Right renal cortex interstitium (tissue), 3 donors: Measurements from ENCODE around the gene ELL. TPM values are rescaled to one million over a fixed set of nuclear protein-coding genes. Genes with fewer than 3 reads are reported as not detected.
"Not testable (repeated sequence)": the region's sequence is repeated elsewhere in the genome, so short reads cannot be mapped to it uniquely, and the experiment has no call there.

Experiments
- DNase-seq, 3 donors: peaks; one replicate each; pipeline ENCODE4 v3.0.0-alpha.2; 2013; ENCODE audit warnings: low read depth in 3 of 3, low spot score in 2 of 3
- polyA plus RNA-seq, 3 donors: library from polyadenylated mRNA; unstranded; fragments of 120-200 nt; gene quantifications; one replicate each; pipeline ENCODE4 v1.2.1, GENCODE V29; 2013; ENCODE audit not compliant: insufficient read length in 3 of 3

ELL gene
- polyA plus RNA-seq, 3 donors: 8.4 to 8.6 (median 8.4) TPM

DNA sequence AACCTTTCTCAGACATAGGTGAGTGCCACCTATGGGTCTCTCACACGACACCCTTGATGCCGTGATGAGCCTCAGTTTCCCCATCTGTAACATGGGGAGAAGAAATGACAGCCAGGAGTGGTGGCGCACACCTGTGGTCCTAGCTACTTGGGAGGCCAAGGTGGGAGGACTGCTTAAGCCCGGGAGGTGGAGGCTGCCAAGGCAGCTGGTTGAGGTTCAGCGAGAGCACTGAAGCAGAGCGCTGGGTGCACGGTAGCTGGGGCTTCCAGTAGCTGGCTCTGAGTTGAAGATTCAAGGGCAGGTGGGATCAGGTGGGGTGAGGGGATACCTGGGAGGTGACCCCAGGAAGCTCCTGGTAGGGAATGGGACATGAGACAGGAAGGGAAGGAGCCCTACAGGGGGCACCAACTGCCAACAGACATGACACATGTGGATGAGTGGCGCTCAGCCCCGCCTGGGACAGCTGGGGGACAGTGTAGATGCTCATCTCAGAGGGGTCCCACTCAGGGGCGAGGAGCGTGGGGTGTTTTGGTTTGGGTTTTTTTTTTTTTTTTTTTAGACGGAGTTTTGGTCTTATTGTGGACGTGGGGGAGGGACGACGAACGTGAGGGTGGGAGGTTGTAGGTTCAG, 109.1 kb downstream of the ELL start:
- DNase-seq: no peak

DNA sequence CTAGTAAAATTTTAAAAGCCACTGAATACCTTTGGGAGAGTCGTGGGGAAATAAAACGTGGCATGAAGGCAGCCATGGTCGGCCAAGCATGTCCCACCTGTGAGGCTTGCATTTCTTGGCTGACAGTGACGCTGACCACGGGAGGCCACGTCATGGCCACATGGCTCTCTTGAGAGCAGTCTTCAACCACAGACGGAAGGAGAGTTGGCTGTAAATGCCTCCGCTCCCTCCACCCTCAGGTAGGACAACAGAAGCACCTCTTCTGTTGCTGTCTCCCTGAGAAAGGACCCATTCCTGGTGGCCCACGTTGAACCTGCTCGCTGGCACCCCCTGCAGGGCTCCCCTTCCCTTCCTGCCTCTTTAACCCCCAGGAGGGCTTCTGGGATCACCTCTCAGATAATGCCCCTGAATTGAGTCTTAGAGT, 113.8 kb downstream of the ELL start:
- no peak for DNase-seq

DNA sequence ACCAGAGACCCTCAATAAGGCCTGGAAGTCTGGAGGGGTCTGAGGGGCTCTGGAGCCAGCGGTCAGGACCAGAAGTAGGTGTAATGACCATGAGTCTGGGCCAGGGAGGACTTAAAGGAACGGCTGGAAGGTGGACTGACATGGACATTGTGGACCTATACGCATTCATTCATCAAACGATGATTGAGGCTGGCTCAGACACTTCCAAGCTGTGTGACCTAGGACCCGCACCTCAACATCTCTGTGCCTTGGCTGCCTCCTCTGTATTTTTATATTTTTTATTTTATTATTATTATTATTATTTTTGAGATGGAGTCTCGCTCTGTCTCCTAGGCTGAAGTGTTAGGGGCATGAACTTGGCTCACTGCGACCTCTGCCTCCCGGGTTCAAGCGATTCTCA, 115.1 kb downstream of the ELL start:
- DNase-seq: no peak

DNA sequence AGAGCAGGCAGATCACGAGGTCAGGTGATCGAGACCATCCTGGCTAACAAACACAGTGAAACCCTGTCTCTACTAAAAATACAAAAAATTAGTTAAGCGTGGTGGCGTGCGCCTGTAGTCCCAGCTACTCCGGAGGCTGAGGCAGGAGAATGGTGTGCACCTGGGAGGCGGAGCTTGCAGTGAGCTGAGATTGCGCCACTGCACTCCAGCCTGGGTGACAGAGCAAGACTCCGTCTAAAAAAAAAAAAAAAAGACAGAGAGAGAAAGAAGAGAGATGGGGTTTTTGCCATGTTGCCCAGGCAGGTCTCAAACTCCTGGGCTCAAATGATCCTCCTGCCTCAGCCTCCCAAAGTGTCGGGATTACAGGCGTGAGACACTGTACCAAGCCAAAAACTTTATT, 116.1 kb downstream of the ELL start:
- DNase-seq: not testable (repeated sequence)

GRCh38 chr19:18402455-18403248, 119.2 kb downstream of the ELL start:
- DNase-seq: not testable (repeated sequence)

DNA sequence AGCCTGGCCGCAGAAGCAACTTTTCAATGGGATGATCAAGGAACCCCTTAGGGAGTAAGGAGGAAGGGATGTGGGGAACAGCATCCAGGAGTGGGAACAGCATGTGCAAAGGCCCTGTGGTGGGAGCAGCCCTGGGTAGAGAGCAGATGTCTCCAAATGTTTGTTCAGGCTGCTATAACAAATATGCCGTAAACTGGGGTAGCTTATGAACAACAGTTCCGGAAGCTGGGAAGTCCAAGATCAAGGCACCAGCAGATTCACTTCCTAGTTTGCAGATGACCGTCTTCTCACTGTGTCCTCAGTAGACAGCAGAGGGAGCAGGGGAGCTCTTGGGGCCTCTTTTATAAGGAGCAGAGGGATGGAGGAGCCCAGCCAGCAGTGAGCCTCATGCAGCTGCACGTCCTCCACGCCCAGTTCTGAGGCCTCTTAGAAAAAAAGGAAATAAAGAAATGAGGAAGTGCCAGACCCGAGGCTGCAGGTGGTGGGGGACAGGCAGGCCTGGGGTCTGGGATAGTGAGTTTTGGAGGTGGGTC, 120.2 kb downstream of the ELL start:
- no peak for DNase-seq

DNA sequence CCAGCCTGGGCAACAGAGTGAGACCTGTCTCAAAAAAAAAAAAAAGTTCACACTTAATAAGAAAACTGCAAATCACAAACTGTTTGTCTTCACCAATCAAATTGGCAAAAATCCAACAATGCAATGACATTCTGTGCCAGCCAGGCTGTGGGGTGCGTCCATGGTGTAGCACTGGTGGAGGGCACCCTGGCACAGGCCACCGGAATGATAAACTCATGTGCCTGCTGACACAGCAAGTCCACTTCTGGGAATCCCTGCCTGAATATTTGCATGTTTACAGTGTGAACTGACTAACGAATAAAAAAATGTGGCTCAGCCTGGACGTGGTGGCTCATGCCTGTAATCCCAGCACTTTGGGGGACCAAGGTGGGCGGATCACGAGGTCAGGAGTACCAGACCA, 122.9 kb downstream of the ELL start:
- no peak for DNase-seq

DNA sequence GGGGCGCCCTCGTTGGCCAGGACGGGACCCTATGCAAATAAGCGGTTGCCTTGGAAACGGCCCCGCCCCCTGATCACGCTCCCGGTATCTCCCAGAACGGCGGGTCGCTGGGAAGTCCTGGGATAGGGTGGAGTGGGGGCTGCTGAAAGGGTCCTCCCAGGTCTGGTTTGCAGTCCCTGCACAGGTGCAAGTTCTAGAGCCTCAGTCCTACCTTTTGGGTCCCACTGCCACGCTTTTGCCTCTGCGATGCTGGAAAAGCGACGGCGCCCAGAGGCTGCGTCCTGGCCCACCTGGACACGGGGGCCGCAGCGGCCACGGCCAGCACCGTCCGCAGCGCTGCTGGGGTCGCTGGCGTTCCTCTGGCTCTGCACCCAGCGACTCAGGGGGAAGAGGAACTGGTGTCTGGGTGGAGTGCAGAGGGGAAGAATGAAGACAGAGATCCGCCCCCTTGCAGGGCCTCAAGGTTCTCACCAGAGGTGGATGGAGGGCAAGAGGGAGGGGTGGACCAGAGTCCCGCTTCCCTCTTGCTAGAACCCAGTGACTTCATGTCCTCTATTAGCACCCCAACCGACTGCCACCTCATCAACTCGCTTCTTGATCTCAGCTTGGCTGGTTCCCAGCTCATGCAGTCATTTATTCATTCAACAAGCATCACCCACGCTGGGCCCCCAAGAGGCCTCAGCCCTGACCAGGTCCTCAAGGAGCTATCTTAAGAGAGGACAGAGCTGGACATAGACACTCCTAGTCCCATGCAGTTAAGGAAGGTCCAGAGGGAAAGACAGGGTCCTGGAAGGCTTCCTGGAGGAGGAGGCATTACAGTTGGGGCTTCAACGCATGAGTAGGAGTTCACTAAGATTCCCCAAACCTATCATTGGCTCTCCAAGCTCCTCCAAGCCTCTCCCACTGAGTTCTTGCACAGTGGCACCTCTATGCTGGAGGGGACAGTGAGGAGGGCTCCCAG, 124.3 kb downstream of the ELL start, which contains the start of gene LRRC25:
TSS of gene LRRC25 (minus strand) at position 381 of the 961 bp plus-strand sequence. CDS start 659 bp downstream, outside the sequence.
- DNase-seq: no peak

GRCh38 chr19:18396471-18397241, 125.2 kb downstream of the ELL start:
- no peak for DNase-seq

GRCh38 chr19:18393836-18394235, 128.0 kb downstream of the ELL start:
- no peak for DNase-seq

- DNase-seq: no peak
These were observed 128.9 kb downstream of the ELL start for GRCh38 chr19:18392926-18393325.

Other genes with a start within 250 kb of the ELL start
- 1 to 10 TPM; 3.8 to 4.4 (median 4.3) TPM for gene IQCN, start 247.6 kb downstream of the ELL start, polyA plus RNA-seq
- gene JUND, start 240.4 kb downstream of the ELL start, polyA plus RNA-seq: 10 to 100 TPM; 52.4 to 74.7 (median 64.6) TPM
- 10 to 100 TPM; 87.7 to 90.8 (median 88.0) TPM for gene LSM4, start 199.0 kb downstream of the ELL start, polyA plus RNA-seq
- gene PGPEP1, start 181.5 kb downstream of the ELL start, polyA plus RNA-seq: 10 to 100 TPM; 18.9 to 21.0 (median 21.0) TPM
- gene GDF15, start 135.9 kb downstream of the ELL start, polyA plus RNA-seq: 1 to 10 TPM; 2.6 to 5.2 (median 3.2) TPM
- gene LRRC25, start 124.4 kb downstream of the ELL start, polyA plus RNA-seq: 1 to 10 TPM in 1 of 3 donors, under 1 TPM in 2; 0.65 to 1.2 (median 0.85) TPM
- gene SSBP4, start 102.7 kb downstream of the ELL start, polyA plus RNA-seq: 10 to 100 TPM; 51.1 to 65.2 (median 61.6) TPM
- 10 to 100 TPM; 89.5 to 99.8 (median 98.8) TPM for gene ISYNA1, start 83.9 kb downstream of the ELL start, polyA plus RNA-seq
- gene FKBP8, start 21.5 kb upstream of the ELL start, polyA plus RNA-seq: 100 to 1,000 TPM; 134 to 170 (median 153) TPM
- gene KXD1, start 35.8 kb upstream of the ELL start, polyA plus RNA-seq: 10 to 100 TPM; 50.3 to 56.0 (median 51.8) TPM
- 100 to 1,000 TPM; 768 to 922 (median 860) TPM for gene UBA52, start 49.8 kb upstream of the ELL start, polyA plus RNA-seq
- 10 to 100 TPM; 22.0 to 24.5 (median 22.3) TPM for gene REX1BD, start 66.7 kb upstream of the ELL start, polyA plus RNA-seq
- 1 to 10 TPM; 2.7 to 3.5 (median 3.2) TPM for gene CRLF1, start 84.7 kb upstream of the ELL start, polyA plus RNA-seq
- gene TMEM59L, start 90.8 kb upstream of the ELL start, polyA plus RNA-seq: 1 to 10 TPM; 1.5 to 2.6 (median 1.9) TPM
- gene KLHL26, start 115.0 kb upstream of the ELL start, polyA plus RNA-seq: 1 to 10 TPM; 5.0 to 6.1 (median 5.3) TPM
- 10 to 100 TPM; 12.0 to 13.6 (median 12.2) TPM for gene CRTC1, start 161.6 kb upstream of the ELL start, polyA plus RNA-seq